ENCODE measurements around the gene TFEC.

DNA sequence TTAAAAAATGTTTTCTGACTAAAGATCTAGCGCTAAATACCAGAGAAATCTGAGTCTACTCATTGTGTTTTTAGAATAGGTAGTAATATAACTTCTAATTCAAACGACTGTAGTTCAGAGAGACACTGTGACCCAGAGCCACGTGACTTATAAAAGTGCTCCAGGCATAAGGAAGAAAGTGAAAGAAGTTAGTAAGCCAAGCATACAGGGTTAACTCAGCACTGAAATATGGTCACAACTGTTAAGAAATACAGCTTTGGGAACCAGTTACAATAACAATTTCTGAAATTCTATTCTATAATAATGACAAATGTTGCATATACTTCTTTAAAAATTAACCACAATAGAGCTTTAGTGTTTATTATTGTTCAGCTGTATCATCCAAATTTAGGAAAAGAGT is 119.1 kb downstream of the TFEC start:
- TF ChIP-seq, protein P1, sequence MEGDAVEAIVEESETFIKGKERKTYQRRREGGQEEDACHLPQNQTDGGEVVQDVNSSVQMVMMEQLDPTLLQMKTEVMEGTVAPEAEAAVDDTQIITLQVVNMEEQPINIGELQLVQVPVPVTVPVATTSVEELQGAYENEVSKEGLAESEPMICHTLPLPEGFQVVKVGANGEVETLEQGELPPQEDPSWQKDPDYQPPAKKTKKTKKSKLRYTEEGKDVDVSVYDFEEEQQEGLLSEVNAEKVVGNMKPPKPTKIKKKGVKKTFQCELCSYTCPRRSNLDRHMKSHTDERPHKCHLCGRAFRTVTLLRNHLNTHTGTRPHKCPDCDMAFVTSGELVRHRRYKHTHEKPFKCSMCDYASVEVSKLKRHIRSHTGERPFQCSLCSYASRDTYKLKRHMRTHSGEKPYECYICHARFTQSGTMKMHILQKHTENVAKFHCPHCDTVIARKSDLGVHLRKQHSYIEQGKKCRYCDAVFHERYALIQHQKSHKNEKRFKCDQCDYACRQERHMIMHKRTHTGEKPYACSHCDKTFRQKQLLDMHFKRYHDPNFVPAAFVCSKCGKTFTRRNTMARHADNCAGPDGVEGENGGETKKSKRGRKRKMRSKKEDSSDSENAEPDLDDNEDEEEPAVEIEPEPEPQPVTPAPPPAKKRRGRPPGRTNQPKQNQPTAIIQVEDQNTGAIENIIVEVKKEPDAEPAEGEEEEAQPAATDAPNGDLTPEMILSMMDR (IDR thresholded peaks at IDR 0.05) = no peak
- TF ChIP-seq POLR2A (IDR thresholded peaks at IDR 0.05) (no peak), POLR2AphosphoS5 (IDR thresholded peaks at IDR 0.05; ENCODE audit: insufficient read depth in 1 of 2, low read depth in 1 of 2) (no peak)

Measured in vagina (tissue), 2 donors.